Neural progenitor cell (in vitro differentiated cells): ENCODE results near the gene CEP63. TPM values are rescaled to one million over a fixed set of nuclear protein-coding genes. Genes with fewer than 3 reads are reported as not detected.

Experiments
- DNase-seq: peaks from one replicate; pipeline ENCODE4 v3.0.0-alpha.2; 2016; ENCODE audit warnings: low spot score
- H2AFZ ChIP-seq: fragments of 200-600 bp; sonication (generic); replicated peaks from 2 replicates; pipeline ENCODE4 v1.6.1; 2016; ENCODE audit warnings: antibody characterized with exemption
- H3F3A ChIP-seq: fragments of 200-600 bp; sonication (generic); 2 replicates; pipeline ENCODE4 v1.6.1; 2016; ENCODE audit warnings: antibody characterized with exemption, low read depth
- H3K27ac ChIP-seq: fragments of 200-600 bp; sonication (generic); 2 replicates; pipeline ENCODE4 v1.5.1; 2016; ENCODE audit warnings: mild to moderate bottlenecking
- H3K27me3 ChIP-seq: fragments of 200-600 bp; sonication (generic); 2 replicates; pipeline ENCODE4 v1.6.1; 2016; ENCODE audit warnings: mild to moderate bottlenecking, moderate library complexity
- H3K36me3 ChIP-seq: fragments of 200-600 bp; sonication (generic); 2 replicates; pipeline ENCODE4 v1.5.1; 2016
- H3K4me1 ChIP-seq: fragments of 200-600 bp; sonication (generic); 2 replicates; pipeline ENCODE4 v1.6.1; 2016; ENCODE audit warnings: mixed run types
- H3K4me2 ChIP-seq: fragments of 200-600 bp; sonication (generic); 2 replicates; pipeline ENCODE4 v1.6.1; 2016
- H3K4me3 ChIP-seq: fragments of 200-600 bp; sonication (generic); 2 replicates; pipeline ENCODE4 v1.5.1; 2016
- H3K79me2 ChIP-seq: fragments of 200-600 bp; sonication (generic); 2 replicates; pipeline ENCODE4 v1.6.1; 2016; ENCODE audit warnings: low read depth
- H3K9ac ChIP-seq: fragments of 200-600 bp; sonication (generic); 2 replicates; pipeline ENCODE4 v1.6.1; 2016
- H3K9me3 ChIP-seq: fragments of 200-600 bp; sonication (generic); 2 replicates; pipeline ENCODE4 v1.5.1; 2016; ENCODE audit warnings: low read depth
- H4K20me1 ChIP-seq: fragments of 200-600 bp; sonication (generic); 2 replicates; pipeline ENCODE4 v1.6.1; 2016; ENCODE audit warnings: low read depth
- H3K27ac Mint-ChIP-seq: 3 replicates; pipeline ENCODE4 v1.8.0; 2021; ENCODE audit warnings: mixed read lengths
- H3K27me3 Mint-ChIP-seq: 2 replicates; pipeline ENCODE4 v1.8.0; 2022; ENCODE audit warnings: low read depth, mild to moderate bottlenecking, inconsistent platforms, moderate library complexity, mixed read lengths; ENCODE audit not compliant: insufficient read depth
- H3K36me3 Mint-ChIP-seq: 3 replicates; pipeline ENCODE4 v1.8.0; 2021; ENCODE audit warnings: mixed read lengths
- H3K4me1 Mint-ChIP-seq: 3 replicates; pipeline ENCODE4 v1.8.0; 2021; ENCODE audit warnings: mixed read lengths
- H3K4me3 Mint-ChIP-seq: 3 replicates; pipeline ENCODE4 v1.8.0; 2021; ENCODE audit warnings: mild to moderate bottlenecking, moderate library complexity, mixed read lengths
- H3K9me3 Mint-ChIP-seq: 3 replicates; pipeline ENCODE4 v1.8.0; 2020; ENCODE audit warnings: mixed read lengths
- CTCF ChIP-seq: fragments of 200-600 bp; sonication (generic); IDR thresholded peaks from 2 replicates; pipeline ENCODE4 v1.5.1; 2017; ENCODE audit warnings: antibody characterized with exemption, mild to moderate bottlenecking
- EZH2 ChIP-seq: fragments of 200-600 bp; sonication (generic); IDR thresholded peaks from 2 replicates; pipeline ENCODE4 v1.6.1; 2017; ENCODE audit warnings: antibody characterized with exemption, mild to moderate bottlenecking, moderate library complexity
- EZH2phosphoT487 ChIP-seq: fragments of 200-600 bp; sonication (generic); IDR thresholded peaks from 2 replicates; pipeline ENCODE4 v1.6.1; 2017; ENCODE audit warnings: antibody characterized with exemption
- total RNA-seq: library from RNA; depleted of rRNA; stranded (reverse); fragments of >200 nt; gene quantifications from 2 replicates; pipeline ENCODE4 v1.2.3, GENCODE V29; 2015; ENCODE audit warnings: low replicate concordance

Gene CEP63
- total RNA-seq, 1 donor from 2014 or later = 36.2 TPM

DNA sequence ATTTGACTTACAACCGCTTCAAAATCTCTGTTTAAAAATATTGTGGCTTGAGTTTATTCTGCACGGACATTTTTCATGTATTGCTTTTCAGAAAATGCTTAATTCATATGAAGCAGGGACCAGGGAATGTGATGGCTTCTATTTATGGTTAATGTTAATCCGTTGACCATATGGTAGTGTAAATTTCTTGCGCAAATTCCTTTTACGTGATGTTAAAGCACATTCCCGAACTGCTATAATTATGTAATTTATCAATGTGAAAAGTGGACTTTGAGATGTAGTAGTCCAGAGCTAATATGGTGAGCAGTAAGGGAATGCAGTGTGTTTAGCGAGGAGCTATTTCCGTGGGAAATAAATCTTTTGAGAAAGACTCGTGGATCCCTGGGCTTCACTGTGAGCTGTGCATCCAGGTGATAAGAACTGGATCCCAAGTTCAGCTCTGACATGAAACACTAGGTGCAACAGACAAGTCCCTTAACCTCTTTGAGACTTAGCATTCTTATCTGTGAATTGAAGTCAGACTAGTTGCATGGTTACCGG lies 27.4 kb upstream of the CEP63 start:
- Mint-ChIP-seq H3K36me3 (no peaks in the 10 kb centered on the region), H3K4me1 (peaks cover 19% of the 10 kb centered on the region), H3K27ac (no peak overlapping the region), H3K27me3 (no peaks in the 10 kb centered on the region), H3K4me3 (no peak overlapping the region), H3K9me3 (no peaks in the 10 kb centered on the region)
- no peak for TF ChIP-seq EZH2
- no peak for TF ChIP-seq CTCF
- no peak for TF ChIP-seq EZH2phosphoT487
- no peak overlapping the region for H2AFZ ChIP-seq
- H3F3A ChIP-seq = peaks cover 9% of the 10 kb centered on the region
- no peak overlapping the region for H3K9ac ChIP-seq
- peaks cover 17% of the 10 kb centered on the region for H3K4me1 ChIP-seq
- no peaks in the 10 kb centered on the region for H4K20me1 ChIP-seq
- no peak overlapping the region for H3K4me2 ChIP-seq
- no peaks in the 10 kb centered on the region for H3K9me3 ChIP-seq
- no peak overlapping the region for H3K27ac ChIP-seq
- H3K4me3 ChIP-seq = no peak overlapping the region
- no peaks in the 10 kb centered on the region for H3K27me3 ChIP-seq
- H3K79me2 ChIP-seq = no peaks in the 10 kb centered on the region
- H3K36me3 ChIP-seq = no peaks in the 10 kb centered on the region
- no peak for DNase-seq

DNA sequence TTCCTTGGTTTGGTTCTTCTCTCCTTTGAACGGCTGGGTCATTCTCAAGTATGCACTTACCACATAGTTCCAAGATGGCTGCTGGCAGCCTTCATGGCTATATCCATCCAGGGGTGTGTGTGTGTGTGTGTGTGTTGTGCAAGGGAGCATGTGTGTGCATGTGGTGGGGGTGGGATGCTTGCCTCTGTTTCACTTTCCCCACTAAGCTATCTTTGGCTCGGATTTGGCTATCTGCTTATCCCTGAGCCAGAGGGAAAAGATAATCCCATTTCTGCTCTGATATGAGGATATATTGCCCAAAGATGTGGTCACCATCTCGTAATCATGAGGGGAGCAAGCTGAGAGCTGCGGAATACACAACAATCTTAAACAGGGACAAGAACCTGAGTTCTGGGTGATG lies 26.3 kb upstream of the CEP63 start:
- Histone ChIP-seq H4K20me1 (no peaks in the 10 kb centered on the region), H3K9me3 (no peaks in the 10 kb centered on the region), H3K4me3 (no peak overlapping the region), H3K36me3 (no peaks in the 10 kb centered on the region), H3F3A (peaks cover 20% of the 10 kb centered on the region), H3K4me1 (peaks cover 25% of the 10 kb centered on the region), H3K79me2 (no peaks in the 10 kb centered on the region), H3K27me3 (no peaks in the 10 kb centered on the region), H3K9ac (no peak overlapping the region), H2AFZ (no peak overlapping the region), H3K27ac (no peak overlapping the region), H3K4me2 (no peak overlapping the region)
- no peaks in the 10 kb centered on the region for H3K36me3 Mint-ChIP-seq
- peaks cover 28% of the 10 kb centered on the region for H3K4me1 Mint-ChIP-seq
- DNase-seq = no peak
- no peaks in the 10 kb centered on the region for H3K9me3 Mint-ChIP-seq
- H3K4me3 Mint-ChIP-seq = no peak overlapping the region
- H3K27me3 Mint-ChIP-seq = no peaks in the 10 kb centered on the region
- no peak for TF ChIP-seq EZH2phosphoT487
- TF ChIP-seq CTCF = no peak
- no peak for TF ChIP-seq EZH2
- H3K27ac Mint-ChIP-seq = no peak overlapping the region

DNA sequence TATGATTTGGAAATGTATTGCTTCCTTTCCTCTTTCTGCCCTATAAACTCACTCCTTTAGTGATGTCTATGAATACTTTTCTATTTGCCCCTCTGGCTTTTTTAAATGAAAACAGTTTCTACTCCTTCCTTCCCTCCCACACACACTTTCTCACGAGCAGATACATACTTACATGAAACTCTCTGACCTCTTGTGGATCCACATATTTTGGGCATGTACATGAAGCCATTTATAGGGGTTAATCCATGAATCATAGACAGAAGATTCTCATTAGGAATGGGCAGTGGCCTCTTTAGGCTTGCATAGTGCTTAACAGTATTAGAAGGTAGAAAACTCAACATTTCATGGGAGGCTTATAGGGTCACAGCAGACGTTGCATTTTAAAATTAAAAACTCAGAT lies 24.9 kb upstream of the CEP63 start:
- DNase-seq = no peak
- Mint-ChIP-seq H3K36me3 (no peaks in the 10 kb centered on the region), H3K9me3 (no peaks in the 10 kb centered on the region), H3K27me3 (no peaks in the 10 kb centered on the region), H3K4me1 (peaks cover 36% of the 10 kb centered on the region), H3K4me3 (no peak overlapping the region), H3K27ac (no peak overlapping the region)
- peaks cover 24% of the 10 kb centered on the region for H3F3A ChIP-seq
- H3K9ac ChIP-seq = no peak overlapping the region
- H4K20me1 ChIP-seq = no peaks in the 10 kb centered on the region
- H2AFZ ChIP-seq = no peak overlapping the region
- H3K4me1 ChIP-seq = peaks cover 30% of the 10 kb centered on the region
- no peaks in the 10 kb centered on the region for H3K79me2 ChIP-seq
- H3K4me2 ChIP-seq = no peak overlapping the region
- no peak overlapping the region for H3K27ac ChIP-seq
- H3K4me3 ChIP-seq = no peak overlapping the region
- H3K27me3 ChIP-seq = no peaks in the 10 kb centered on the region
- no peaks in the 10 kb centered on the region for H3K9me3 ChIP-seq
- TF ChIP-seq EZH2 (no peak), EZH2phosphoT487 (no peak), CTCF (no peak)
- no peaks in the 10 kb centered on the region for H3K36me3 ChIP-seq
